ENCODE results near the gene TLL1.

Gene TLL1

DNA sequence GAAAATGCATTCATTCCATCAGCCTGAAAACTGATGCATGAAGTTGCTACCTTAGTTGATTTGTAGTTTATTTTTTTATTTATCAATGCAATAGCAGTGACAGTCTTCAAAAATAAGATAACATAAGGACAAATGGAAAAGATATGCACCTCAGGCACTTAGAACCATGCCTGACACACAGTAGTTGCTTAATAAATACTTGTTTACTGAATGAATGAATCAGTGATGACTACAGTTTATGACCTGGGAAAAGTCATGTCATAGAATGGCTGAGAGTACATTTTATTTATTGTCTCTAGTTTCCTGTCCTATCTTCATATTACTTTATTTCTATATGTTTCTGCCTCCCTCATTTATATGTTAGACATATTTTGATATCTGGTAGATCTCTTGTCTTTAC, 171.8 kb downstream of the TLL1 start:
- TF ChIP-seq EZH2phosphoT487 (IDR thresholded peaks at IDR 0.05; ENCODE audit: borderline replicate concordance, low read length): no peak
- TF ChIP-seq, protein P1, sequence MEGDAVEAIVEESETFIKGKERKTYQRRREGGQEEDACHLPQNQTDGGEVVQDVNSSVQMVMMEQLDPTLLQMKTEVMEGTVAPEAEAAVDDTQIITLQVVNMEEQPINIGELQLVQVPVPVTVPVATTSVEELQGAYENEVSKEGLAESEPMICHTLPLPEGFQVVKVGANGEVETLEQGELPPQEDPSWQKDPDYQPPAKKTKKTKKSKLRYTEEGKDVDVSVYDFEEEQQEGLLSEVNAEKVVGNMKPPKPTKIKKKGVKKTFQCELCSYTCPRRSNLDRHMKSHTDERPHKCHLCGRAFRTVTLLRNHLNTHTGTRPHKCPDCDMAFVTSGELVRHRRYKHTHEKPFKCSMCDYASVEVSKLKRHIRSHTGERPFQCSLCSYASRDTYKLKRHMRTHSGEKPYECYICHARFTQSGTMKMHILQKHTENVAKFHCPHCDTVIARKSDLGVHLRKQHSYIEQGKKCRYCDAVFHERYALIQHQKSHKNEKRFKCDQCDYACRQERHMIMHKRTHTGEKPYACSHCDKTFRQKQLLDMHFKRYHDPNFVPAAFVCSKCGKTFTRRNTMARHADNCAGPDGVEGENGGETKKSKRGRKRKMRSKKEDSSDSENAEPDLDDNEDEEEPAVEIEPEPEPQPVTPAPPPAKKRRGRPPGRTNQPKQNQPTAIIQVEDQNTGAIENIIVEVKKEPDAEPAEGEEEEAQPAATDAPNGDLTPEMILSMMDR (IDR thresholded peaks at IDR 0.05; ENCODE audit: low read depth, low read length, poor library complexity, severe bottlenecking): no peak
- no peak overlapping the region for H3K27ac ChIP-seq (ENCODE audit: low read depth, low read length)

GRCh38 chr4:166045457-166045856, 172.4 kb downstream of the TLL1 start:
- no peak overlapping the region for H3K4me3 ChIP-seq (ENCODE audit: low read length)
- no peaks in the 10 kb centered on the region for H4K20me1 ChIP-seq (ENCODE audit: control insufficient read depth, insufficient read depth, low read depth, low read length)
- H3K4me1 ChIP-seq (ENCODE audit: control insufficient read depth, low read length): no peaks in the 10 kb centered on the region
- H3K4me2 ChIP-seq (ENCODE audit: low read length): no peak overlapping the region
- H3K79me2 ChIP-seq (ENCODE audit: control insufficient read depth, low read length): no peaks in the 10 kb centered on the region
- no peak for TF ChIP-seq EZH2phosphoT487 (IDR thresholded peaks at IDR 0.05; ENCODE audit: borderline replicate concordance, low read length)
- TF ChIP-seq, protein P1 (IDR thresholded peaks at IDR 0.05; ENCODE audit: low read depth, low read length, poor library complexity, severe bottlenecking): no peak
- no peaks in the 10 kb centered on the region for H3K27me3 ChIP-seq (ENCODE audit: control insufficient read depth, low read length)
- H3K9me3 ChIP-seq (ENCODE audit: control insufficient read depth, insufficient read depth, low read length): no peaks in the 10 kb centered on the region
- no peaks in the 10 kb centered on the region for H3F3A ChIP-seq (ENCODE audit: control insufficient read depth, insufficient read depth)
- no peak overlapping the region for H3K27ac ChIP-seq (ENCODE audit: low read depth, low read length)
- H3K36me3 ChIP-seq (ENCODE audit: control insufficient read depth, low read length): no peaks in the 10 kb centered on the region
- no peaks in the 10 kb centered on the region for H3K9me2 ChIP-seq (replicated peaks; ENCODE audit: control insufficient read depth, low read length)

More for the DNA sequence above, 171.8 kb downstream of the TLL1 start:
- no peaks in the 10 kb centered on the region for H3K79me2 ChIP-seq (ENCODE audit: control insufficient read depth, low read length)
- H3K4me3 ChIP-seq (ENCODE audit: low read length): no peak overlapping the region
- H3K4me1 ChIP-seq (ENCODE audit: control insufficient read depth, low read length): no peaks in the 10 kb centered on the region
- no peaks in the 10 kb centered on the region for H4K20me1 ChIP-seq (ENCODE audit: control insufficient read depth, insufficient read depth, low read depth, low read length)
- H3K9me3 ChIP-seq (ENCODE audit: control insufficient read depth, insufficient read depth, low read length): no peaks in the 10 kb centered on the region
- H3F3A ChIP-seq (ENCODE audit: control insufficient read depth, insufficient read depth): no peaks in the 10 kb centered on the region
- no peaks in the 10 kb centered on the region for H3K9me2 ChIP-seq (replicated peaks; ENCODE audit: control insufficient read depth, low read length)
- no peaks in the 10 kb centered on the region for H3K36me3 ChIP-seq (ENCODE audit: control insufficient read depth, low read length)
- H3K27me3 ChIP-seq (ENCODE audit: control insufficient read depth, low read length): no peaks in the 10 kb centered on the region
- no peak overlapping the region for H3K4me2 ChIP-seq (ENCODE audit: low read length)

- no peak for TF ChIP-seq EZH2phosphoT487 (IDR thresholded peaks at IDR 0.05; ENCODE audit: borderline replicate concordance, low read length)
- TF ChIP-seq, protein P1 (IDR thresholded peaks at IDR 0.05; ENCODE audit: low read depth, low read length, poor library complexity, severe bottlenecking): no peak
- H3K27ac ChIP-seq (ENCODE audit: low read depth, low read length): no peak overlapping the region
- no peaks in the 10 kb centered on the region for H3F3A ChIP-seq (ENCODE audit: control insufficient read depth, insufficient read depth)
- H3K27me3 ChIP-seq (ENCODE audit: control insufficient read depth, low read length): no peaks in the 10 kb centered on the region
- H3K4me3 ChIP-seq (ENCODE audit: low read length): no peak overlapping the region
- H3K4me2 ChIP-seq (ENCODE audit: low read length): no peak overlapping the region
- H4K20me1 ChIP-seq (ENCODE audit: control insufficient read depth, insufficient read depth, low read depth, low read length): no peaks in the 10 kb centered on the region
- H3K9me2 ChIP-seq (replicated peaks; ENCODE audit: control insufficient read depth, low read length): no peaks in the 10 kb centered on the region
- no peaks in the 10 kb centered on the region for H3K36me3 ChIP-seq (ENCODE audit: control insufficient read depth, low read length)
- no peaks in the 10 kb centered on the region for H3K4me1 ChIP-seq (ENCODE audit: control insufficient read depth, low read length)
- no peaks in the 10 kb centered on the region for H3K79me2 ChIP-seq (ENCODE audit: control insufficient read depth, low read length)
- H3K9me3 ChIP-seq (ENCODE audit: control insufficient read depth, insufficient read depth, low read length): no peaks in the 10 kb centered on the region
Measured at GRCh38 chr4:166049036-166049435, 176.0 kb downstream of the TLL1 start.

GRCh38 chr4:166064721-166065120, 191.7 kb downstream of the TLL1 start:
- Histone ChIP-seq H4K20me1 (ENCODE audit: control insufficient read depth, insufficient read depth, low read depth, low read length) (no peaks in the 10 kb centered on the region), H3K4me1 (ENCODE audit: control insufficient read depth, low read length) (no peaks in the 10 kb centered on the region), H3K79me2 (ENCODE audit: control insufficient read depth, low read length) (no peaks in the 10 kb centered on the region), H3K9me2 (replicated peaks; ENCODE audit: control insufficient read depth, low read length) (no peaks in the 10 kb centered on the region), H3K9me3 (ENCODE audit: control insufficient read depth, insufficient read depth, low read length) (no peaks in the 10 kb centered on the region), H3K4me2 (ENCODE audit: low read length) (no peak overlapping the region), H3K4me3 (ENCODE audit: low read length) (no peak overlapping the region), H3K27ac (ENCODE audit: low read depth, low read length) (no peak overlapping the region), H3K27me3 (ENCODE audit: control insufficient read depth, low read length) (no peaks in the 10 kb centered on the region), H3F3A (ENCODE audit: control insufficient read depth, insufficient read depth) (no peaks in the 10 kb centered on the region), H3K36me3 (ENCODE audit: control insufficient read depth, low read length) (no peaks in the 10 kb centered on the region)
- TF ChIP-seq, protein P1 (IDR thresholded peaks at IDR 0.05; ENCODE audit: low read depth, low read length, poor library complexity, severe bottlenecking): no peak
- TF ChIP-seq EZH2phosphoT487 (IDR thresholded peaks at IDR 0.05; ENCODE audit: borderline replicate concordance, low read length): no peak
